Lower leg skin (tissue), 3 donors: ENCODE data around the gene PLD1.

Experiments
- CTCF ChIP-seq, 3 donors: fragments of 450-650 bp; IDR thresholded peaks; one replicate each; pipeline ENCODE4 v1.5.1; 2016; ENCODE audit warnings: antibody characterized with exemption in 3 of 3, mild to moderate bottlenecking in 3 of 3, moderate library complexity in 2 of 3
- POLR2A ChIP-seq, 2 donors: fragments of 450-650 bp; IDR thresholded peaks; one replicate each; pipeline ENCODE4 v1.6.1; 2016 to 2017; ENCODE audit warnings: antibody characterized with exemption in 2 of 2, mild to moderate bottlenecking in 1 of 2, moderate library complexity in 1 of 2

- TF ChIP-seq CTCF (IDR thresholded peaks at IDR 0.05) = no peak
- TF ChIP-seq POLR2A (IDR thresholded peaks at IDR 0.05) = no peak
These were observed 23.3 kb downstream of the PLD1 start for GRCh38 chr3:171786997-171787396.
